Osteoblast (primary cell): Measurements from ENCODE around the gene LRRFIP1. TPM values are rescaled to one million over a fixed set of nuclear protein-coding genes. Genes with fewer than 3 reads are reported as not detected.

Experiments
- DNase-seq: peaks from one replicate; pipeline ENCODE4 v3.0.0; 2011; ENCODE audit warnings: low spot score, mixed read lengths; ENCODE audit not compliant: insufficient read length; ENCODE audit errors: missing footprints
- H2AFZ ChIP-seq: 2 replicates; pipeline ENCODE4 v1.6.0; 2011; ENCODE audit warnings: mild to moderate bottlenecking, low read length
- H3K27ac ChIP-seq: 2 replicates; pipeline ENCODE4 v1.5.1; 2011; ENCODE audit warnings: mild to moderate bottlenecking, low read depth, low read length, moderate library complexity
- H3K27me3 ChIP-seq: 2 replicates; pipeline ENCODE4 v1.6.0; 2012; ENCODE audit warnings: mild to moderate bottlenecking, control low read depth, inconsistent platforms, low read length, moderate library complexity; ENCODE audit not compliant: insufficient read depth
- H3K36me3 ChIP-seq: 2 replicates; pipeline ENCODE4 v1.5.1; 2011; ENCODE audit warnings: mild to moderate bottlenecking, low read length, control low read depth, moderate library complexity; ENCODE audit not compliant: insufficient read depth
- H3K4me1 ChIP-seq: 2 replicates; pipeline ENCODE4 v1.5.1; 2011; ENCODE audit warnings: mild to moderate bottlenecking, low read length, control low read depth, moderate library complexity; ENCODE audit not compliant: insufficient read depth
- H3K4me2 ChIP-seq: 2 replicates; pipeline ENCODE4 v1.6.0; 2011; ENCODE audit warnings: mild to moderate bottlenecking, low read length; ENCODE audit not compliant: insufficient read depth
- H3K4me3 ChIP-seq: fragments of 200-600 bp; sonication (generic); 3 replicates; pipeline ENCODE4 v1.5.1; 2012; ENCODE audit warnings: mild to moderate bottlenecking, low read length, inconsistent platforms; ENCODE audit not compliant: insufficient read depth
- H3K79me2 ChIP-seq: 2 replicates; pipeline ENCODE4 v1.6.0; 2012; ENCODE audit warnings: mild to moderate bottlenecking, low read length, control low read depth, inconsistent platforms; ENCODE audit not compliant: insufficient read depth
- H3K9me3 ChIP-seq: 2 replicates; pipeline ENCODE4 v1.5.1; 2011; ENCODE audit warnings: low read depth, low read length, control low read depth
- H4K20me1 ChIP-seq: 2 replicates; pipeline ENCODE4 v1.6.0; 2012; ENCODE audit warnings: mild to moderate bottlenecking, low read length, control low read depth; ENCODE audit not compliant: insufficient read depth
- total RNA-seq: library from RNA; depleted of rRNA; stranded (reverse); fragments of >200 nt; gene quantifications from 2 replicates; pipeline ENCODE4 v1.2.3, GENCODE V29; 2012
- TF ChIP-seq, protein P1 (sequence below): IDR thresholded peaks from 2 replicates; pipeline ENCODE4 v1.5.1; 2011; ENCODE audit warnings: mild to moderate bottlenecking, low read depth, low read length, moderate library complexity; ENCODE audit errors: extremely low read depth

Gene LRRFIP1
- total RNA-seq, 1 donor: 51.8 TPM

DNA sequence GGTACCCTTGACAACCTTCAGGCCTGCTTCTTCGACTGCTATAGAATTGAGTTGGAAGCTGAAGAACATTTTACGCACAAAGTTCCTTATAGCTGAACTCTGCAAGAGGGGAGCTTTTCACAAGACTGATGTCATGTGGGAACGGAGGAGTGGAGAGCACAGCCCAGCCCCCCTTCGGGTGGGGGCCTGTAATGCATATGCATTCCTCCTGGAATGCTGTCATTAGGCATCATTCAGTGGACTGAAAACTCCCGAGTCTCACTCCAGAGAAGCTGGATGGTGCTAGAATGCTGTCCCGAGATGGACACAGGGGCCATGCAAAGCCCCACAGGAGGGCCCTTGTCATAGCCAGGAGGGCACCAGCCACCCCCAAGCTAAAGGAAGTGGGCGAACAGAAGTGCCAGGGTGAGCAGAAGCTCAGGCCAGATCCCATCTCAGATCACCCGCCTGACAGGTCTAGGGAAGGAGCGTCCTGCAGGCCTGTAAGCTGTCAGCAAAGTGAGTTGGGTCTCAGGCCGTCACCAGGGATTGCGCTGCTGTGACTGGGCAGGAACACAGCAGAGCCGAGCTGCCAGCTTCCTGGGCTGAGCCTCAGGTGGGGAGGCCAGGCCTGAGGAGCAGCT, 127.3 kb downstream of the LRRFIP1 start:
- peaks cover 38% of the 10 kb centered on the region for H3K36me3 ChIP-seq
- H3K4me3 ChIP-seq: no peak overlapping the region
- TF ChIP-seq, protein P1, sequence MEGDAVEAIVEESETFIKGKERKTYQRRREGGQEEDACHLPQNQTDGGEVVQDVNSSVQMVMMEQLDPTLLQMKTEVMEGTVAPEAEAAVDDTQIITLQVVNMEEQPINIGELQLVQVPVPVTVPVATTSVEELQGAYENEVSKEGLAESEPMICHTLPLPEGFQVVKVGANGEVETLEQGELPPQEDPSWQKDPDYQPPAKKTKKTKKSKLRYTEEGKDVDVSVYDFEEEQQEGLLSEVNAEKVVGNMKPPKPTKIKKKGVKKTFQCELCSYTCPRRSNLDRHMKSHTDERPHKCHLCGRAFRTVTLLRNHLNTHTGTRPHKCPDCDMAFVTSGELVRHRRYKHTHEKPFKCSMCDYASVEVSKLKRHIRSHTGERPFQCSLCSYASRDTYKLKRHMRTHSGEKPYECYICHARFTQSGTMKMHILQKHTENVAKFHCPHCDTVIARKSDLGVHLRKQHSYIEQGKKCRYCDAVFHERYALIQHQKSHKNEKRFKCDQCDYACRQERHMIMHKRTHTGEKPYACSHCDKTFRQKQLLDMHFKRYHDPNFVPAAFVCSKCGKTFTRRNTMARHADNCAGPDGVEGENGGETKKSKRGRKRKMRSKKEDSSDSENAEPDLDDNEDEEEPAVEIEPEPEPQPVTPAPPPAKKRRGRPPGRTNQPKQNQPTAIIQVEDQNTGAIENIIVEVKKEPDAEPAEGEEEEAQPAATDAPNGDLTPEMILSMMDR: no peak
- DNase-seq: no peak
- H3K4me1 ChIP-seq: no peaks in the 10 kb centered on the region
- no peak overlapping the region for H3K27ac ChIP-seq
- H2AFZ ChIP-seq: no peak overlapping the region
- no peaks in the 10 kb centered on the region for H3K27me3 ChIP-seq
- H3K9me3 ChIP-seq: no peaks in the 10 kb centered on the region
- H3K79me2 ChIP-seq: no peaks in the 10 kb centered on the region
- no peak overlapping the region for H3K4me2 ChIP-seq
- no peaks in the 10 kb centered on the region for H4K20me1 ChIP-seq

DNA sequence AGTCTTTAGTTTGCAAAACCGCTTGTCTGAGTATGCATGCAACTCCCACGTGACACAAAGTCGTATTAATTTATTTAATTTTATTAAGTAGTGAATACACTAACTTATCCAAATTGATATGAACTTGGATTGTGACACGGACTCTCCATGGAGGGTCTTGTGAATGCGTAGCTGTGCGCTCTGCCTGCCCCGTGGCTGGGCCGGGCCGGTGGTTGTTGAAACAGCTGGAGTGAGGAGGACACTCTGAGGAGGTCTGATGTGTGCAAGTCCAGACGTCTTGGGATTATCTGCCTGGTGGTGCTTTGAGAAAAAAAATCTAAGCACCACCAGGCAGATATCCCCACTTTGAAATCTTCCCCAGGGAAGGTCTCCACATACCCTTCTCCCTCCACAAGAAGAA, 130.2 kb downstream of the LRRFIP1 start:
- Histone ChIP-seq H3K4me3 (no peak overlapping the region), H3K36me3 (peaks cover 39% of the 10 kb centered on the region)

DNA sequence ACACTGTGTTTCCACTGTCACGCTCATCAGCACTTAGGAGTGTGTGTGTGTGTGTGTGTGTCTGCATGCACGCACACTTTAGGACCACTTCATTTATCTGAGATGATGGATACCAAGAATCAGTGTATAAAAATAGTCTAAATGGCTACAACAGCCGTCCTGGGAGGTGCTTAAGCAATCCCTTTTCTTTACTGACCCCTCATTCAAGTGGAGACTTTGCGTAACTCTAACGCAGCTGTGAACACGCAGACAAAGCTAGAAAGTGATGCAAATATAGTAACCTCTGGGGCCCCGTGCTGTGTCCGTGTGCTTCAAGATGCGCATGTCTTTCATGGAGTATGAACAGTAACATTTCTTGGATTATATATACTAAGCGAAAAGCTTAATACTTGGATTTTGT, 130.8 kb downstream of the LRRFIP1 start:
- Histone ChIP-seq H2AFZ (no peak overlapping the region), H3K4me2 (no peak overlapping the region), H3K27ac (no peak overlapping the region), H3K4me3 (no peak overlapping the region), H3K36me3 (peaks cover 39% of the 10 kb centered on the region), H3K4me1 (peaks cover 11% of the 10 kb centered on the region), H4K20me1 (no peaks in the 10 kb centered on the region), H3K9me3 (no peaks in the 10 kb centered on the region), H3K27me3 (no peaks in the 10 kb centered on the region), H3K79me2 (no peaks in the 10 kb centered on the region)
- TF ChIP-seq, protein P1: no peak
- DNase-seq: no peak

More for the DNA sequence above, 130.2 kb downstream of the LRRFIP1 start:
- H3K27ac ChIP-seq: no peak overlapping the region
- no peak overlapping the region for H3K4me2 ChIP-seq
- no peak overlapping the region for H2AFZ ChIP-seq
- no peaks in the 10 kb centered on the region for H3K9me3 ChIP-seq
- H3K79me2 ChIP-seq: no peaks in the 10 kb centered on the region
- no peaks in the 10 kb centered on the region for H3K27me3 ChIP-seq
- TF ChIP-seq, protein P1: no peak
- H3K4me1 ChIP-seq: peaks cover 9% of the 10 kb centered on the region
- no peak for DNase-seq
- no peaks in the 10 kb centered on the region for H4K20me1 ChIP-seq

DNA sequence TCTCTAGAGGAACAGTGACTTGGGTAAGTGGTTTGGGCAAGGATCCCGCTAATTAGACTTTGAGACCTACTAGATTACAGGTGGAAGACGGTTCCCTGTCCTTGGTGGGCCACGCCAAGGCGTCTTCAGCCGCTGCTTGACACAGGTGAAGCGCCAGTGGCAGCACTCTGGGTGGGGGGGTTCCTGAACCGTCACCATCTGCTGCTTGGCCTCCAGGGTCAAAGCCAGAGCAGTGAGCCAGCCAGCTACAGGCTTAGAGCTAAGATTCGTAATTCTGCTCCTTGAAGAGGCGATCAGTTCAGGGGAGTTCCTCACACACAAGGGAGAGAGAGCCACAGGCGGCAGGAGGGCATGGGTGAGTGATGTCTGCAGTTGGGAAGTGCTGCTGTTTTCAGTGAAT, 131.8 kb downstream of the LRRFIP1 start:
- Histone ChIP-seq H2AFZ (no peak overlapping the region), H3K27ac (no peak overlapping the region), H4K20me1 (no peaks in the 10 kb centered on the region), H3K4me3 (no peak overlapping the region), H3K9me3 (no peaks in the 10 kb centered on the region), H3K36me3 (peaks cover 39% of the 10 kb centered on the region), H3K4me2 (no peak overlapping the region), H3K79me2 (no peaks in the 10 kb centered on the region), H3K27me3 (no peaks in the 10 kb centered on the region), H3K4me1 (peaks cover 11% of the 10 kb centered on the region)
- no peak for DNase-seq
- TF ChIP-seq, protein P1: no peak
